Caco-2 (cell line): ENCODE results near the gene CCDC32. TPM values are rescaled to one million over a fixed set of nuclear protein-coding genes. Genes with fewer than 3 reads are reported as not detected.

ENCODE experiments used
- BruUV-seq: library from RNA; stranded (reverse); fragments of 400-500 nt; replicated peaks from 2 replicates; lab custom pipeline; 2021; lab: Mats Ljungman, UMichigan
- CTCF ChIA-PET: fragments of 300-600 bp; sonication (Branson Sonifier 250); formaldehyde crosslinking; loops from one replicate; lab custom pipeline; 2022; ENCODE audit warnings: antibody characterized with exemption; lab: Charles Lee
- POLR2A ChIA-PET: fragments of 300-600 bp; sonication (Branson Sonifier 250); formaldehyde crosslinking; loops from one replicate; lab custom pipeline; 2022; ENCODE audit warnings: antibody characterized with exemption; lab: Charles Lee
- DNase-seq, 2 experiments: peaks; one replicate each; pipeline versions ENCODE4 v3.0.0 to v3.0.0-alpha.2; 2020 to 2022
- H3K27me3 ChIP-seq: replicated peaks from 2 replicates; pipeline ENCODE4 v1.6.0; 2011; ENCODE audit warnings: low read length; ENCODE audit not compliant: control insufficient read depth, insufficient read depth
- H3K36me3 ChIP-seq: 2 replicates; pipeline ENCODE4 v1.5.1; 2011; ENCODE audit warnings: low read length; ENCODE audit not compliant: control insufficient read depth, insufficient read depth
- H3K4me1 ChIP-seq: fragments of 250-450 bp; sonication (Bioruptor Pico); 2 replicates; pipeline ENCODE4 v1.5.1; 2020; ENCODE audit warnings: mild to moderate bottlenecking
- H3K4me3 ChIP-seq: 2 replicates; pipeline ENCODE4 v1.5.1; 2011; ENCODE audit warnings: low read depth, mild to moderate bottlenecking, control low read depth, low read length
- H3K9me3 ChIP-seq: fragments of 250-450 bp; sonication (Bioruptor Pico); 2 replicates; pipeline ENCODE4 v1.5.1; 2020; ENCODE audit warnings: mild to moderate bottlenecking, moderate library complexity
- H3K27ac Mint-ChIP-seq: one replicate; pipeline ENCODE4 v1.8.0; 2022; ENCODE audit warnings: mixed read lengths; ENCODE audit not compliant: unreplicated experiment
- H3K27me3 Mint-ChIP-seq: one replicate; pipeline ENCODE4 v1.8.0; 2022; ENCODE audit warnings: mixed read lengths; ENCODE audit not compliant: insufficient read depth, unreplicated experiment
- H3K36me3 Mint-ChIP-seq: one replicate; pipeline ENCODE4 v1.8.0; 2022; ENCODE audit warnings: mild to moderate bottlenecking, mixed read lengths; ENCODE audit not compliant: insufficient read depth, unreplicated experiment
- H3K4me1 Mint-ChIP-seq: one replicate; pipeline ENCODE4 v1.8.0; 2022; ENCODE audit warnings: low read depth, mixed read lengths; ENCODE audit not compliant: unreplicated experiment
- H3K4me3 Mint-ChIP-seq: one replicate; pipeline ENCODE4 v1.8.0; 2022; ENCODE audit warnings: mild to moderate bottlenecking, moderate library complexity, mixed read lengths; ENCODE audit not compliant: unreplicated experiment
- H3K9me3 Mint-ChIP-seq: one replicate; pipeline ENCODE4 v1.8.0; 2022; ENCODE audit warnings: mixed read lengths; ENCODE audit not compliant: unreplicated experiment
- CTCF ChIP-seq, 2 experiments: fragments of 200-600 bp in 1 of 2; IDR thresholded peaks; 1 replicate in 1 of 2; 2 replicates in 1 of 2; pipeline versions ENCODE4 v1.5.1 to v1.8.0; 2011 to 2022; ENCODE audit warnings: antibody characterized with exemption in 1 of 2, control low read depth in 1 of 2, inconsistent platforms in 1 of 2, low read depth in 1 of 2, low read length in 1 of 2, mild to moderate bottlenecking in 1 of 2, moderate library complexity in 1 of 2; ENCODE audit not compliant: insufficient read depth in 1 of 2, severe bottlenecking in 1 of 2, unreplicated experiment in 1 of 2
- intact Hi-C: fragments of 100-400 bp; cut with micrococcal nuclease; formaldehyde crosslinking; loops from one replicate; pipeline ENCODE4 v1.10.0; 2022; ENCODE audit not compliant: unreplicated experiment
- total RNA-seq: library from RNA; stranded (reverse); gene quantifications from 2 replicates; pipeline ENCODE4 v1.2.3, GENCODE V29; 2022

CCDC32 gene
- total RNA-seq, 1 experiment from 2014 or later = 11.7 TPM

DNA sequence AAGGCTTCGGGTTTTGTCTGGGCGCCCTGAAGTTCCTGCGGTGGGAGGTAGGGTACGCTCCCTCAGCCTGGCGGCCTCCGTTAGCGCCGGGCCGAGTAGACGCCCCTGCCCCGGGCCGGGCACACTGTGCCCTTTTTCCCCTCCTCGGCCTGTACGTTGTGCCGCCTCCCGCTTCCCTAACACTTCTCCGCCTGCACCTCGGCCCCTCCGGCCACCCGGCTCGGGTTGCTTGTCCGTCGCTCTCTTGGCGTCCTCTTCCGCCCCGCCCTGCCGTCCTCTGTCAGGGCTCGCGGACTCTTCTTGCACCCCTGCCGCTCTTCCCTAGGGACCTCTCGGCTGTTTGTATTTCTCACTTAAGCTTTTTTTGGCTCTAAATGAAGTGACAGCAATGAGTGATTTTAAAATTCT is 29.6 kb upstream of the CCDC32 start:
- no peaks in the 10 kb centered on the region for H3K9me3 Mint-ChIP-seq
- no peak for TF ChIP-seq CTCF (IDR thresholded peaks at IDR 0.05; ENCODE audit: insufficient read depth in 1 of 2, low read depth in 1 of 2, low read length in 1 of 2, severe bottlenecking in 1 of 2, unreplicated experiment in 1 of 2)
- POLR2A ChIA-PET = no interaction called here

GRCh38 chr15:40593588-40594428 is 29.0 kb upstream of the CCDC32 start, which contains the start of gene KNL1:
KNL1 (plus strand) TSS chr15:40594249; CDS start chr15:40602932, 8,683 bp downstream.
- intact Hi-C loops = loop anchor here (5.0 to 10.0 kb wide), 2 partner anchors 98 to 191 kb away; no protein-coding TSS in a partner anchor
- CTCF ChIA-PET = interaction anchor here (1.0 kb wide), 1 partner anchor 10 kb away, joined by 3 read pairs; no protein-coding TSS in a partner anchor

More for the DNA sequence above, 29.6 kb upstream of the CCDC32 start:
- Mint-ChIP-seq H3K27ac (peak overlapping the region; percentile 100), H3K36me3 (peaks cover 24% of the 10 kb centered on the region), H3K4me3 (peak overlapping the region; percentile 99), H3K4me1 (peaks cover 27% of the 10 kb centered on the region), H3K27me3 (no peaks in the 10 kb centered on the region)
- BruUV-seq = no TSS peak
- DNase-seq = peak; percentile 66 to 71
- Histone ChIP-seq H3K36me3 (no peaks in the 10 kb centered on the region), H3K9me3 (no peaks in the 10 kb centered on the region), H3K4me3 (peak overlapping the region; percentile 93), H3K27me3 (no peaks in the 10 kb centered on the region), H3K4me1 (peaks cover 8% of the 10 kb centered on the region; the same call in 1 of the 2 replicates)
- intact Hi-C loops = loop anchor here (5.0 to 10.0 kb wide), 2 partner anchors 98 to 190 kb away; no protein-coding TSS in a partner anchor
- CTCF ChIA-PET = no interaction called here

More at GRCh38 chr15:40593588-40594428, 29.0 kb upstream of the CCDC32 start, which contains the start of gene KNL1:
- Mint-ChIP-seq H3K36me3 (peaks cover 24% of the 10 kb centered on the region), H3K9me3 (no peaks in the 10 kb centered on the region), H3K4me3 (peak within 1 kb of the TSS; percentile 99), H3K27ac (peak within 1 kb of the TSS; percentile 100), H3K27me3 (no peaks in the 10 kb centered on the region), H3K4me1 (peaks cover 29% of the 10 kb centered on the region)
- Histone ChIP-seq H3K4me3 (peak within 1 kb of the TSS; percentile 93), H3K9me3 (no peaks in the 10 kb centered on the region), H3K4me1 (peaks cover 8% of the 10 kb centered on the region; the same call in 1 of the 2 replicates), H3K36me3 (no peaks in the 10 kb centered on the region), H3K27me3 (no peaks in the 10 kb centered on the region)
- POLR2A ChIA-PET = no interaction called here
- no peak for TF ChIP-seq CTCF (IDR thresholded peaks at IDR 0.05; ENCODE audit: insufficient read depth in 1 of 2, low read depth in 1 of 2, low read length in 1 of 2, severe bottlenecking in 1 of 2, unreplicated experiment in 1 of 2)
- peak; percentile 89 to 94 for DNase-seq
- BruUV-seq = no TSS peak
